Activated CD4-positive, alpha-beta T cell treated with anti-CD3 and anti-CD28 coated beads, Interleukin-2, amount 50 U/mL, for 48 hours (primary cell): ENCODE data around the gene KRT81.

Experiments used
- DNase-seq, 2 experiments: peaks; one replicate each; pipeline ENCODE4 v3.0.0-alpha.2; 2020

Gene KRT81

GRCh38 chr12:52238916-52239646, 52.3 kb downstream of the KRT81 start:
- no peak for DNase-seq

- no peak for DNase-seq
Measured at GRCh38 chr12:52238207-52238840, 53.0 kb downstream of the KRT81 start.

GRCh38 chr12:52236386-52237050, 54.8 kb downstream of the KRT81 start:
- no peak for DNase-seq
